HEK293T (cell line): Measurements from ENCODE around the gene ADAP1.

ENCODE experiments used
- ARNT ChIP-seq: fragments of 450-650 bp; IDR thresholded peaks from 2 replicates; pipeline ENCODE4 v1.6.1; 2017; ENCODE audit warnings: mild to moderate bottlenecking
- BHLHE40 ChIP-seq: fragments of 450-650 bp; IDR thresholded peaks from 2 replicates; pipeline ENCODE4 v1.6.1; 2016; ENCODE audit warnings: mild to moderate bottlenecking, moderate library complexity, borderline replicate concordance
- CTBP1 ChIP-seq: fragments of 450-650 bp; IDR thresholded peaks from 2 replicates; pipeline ENCODE4 v1.6.1; 2016; ENCODE audit warnings: borderline replicate concordance
- ELF4 ChIP-seq: fragments of 450-650 bp; IDR thresholded peaks from 2 replicates; pipeline ENCODE4 v1.6.1; 2017; ENCODE audit warnings: antibody characterized with exemption
- FOXA1 ChIP-seq: fragments of 450-650 bp; IDR thresholded peaks from 2 replicates; pipeline ENCODE4 v1.6.1; 2016; ENCODE audit warnings: mild to moderate bottlenecking
- FOXK2 ChIP-seq: fragments of 450-650 bp; IDR thresholded peaks from 2 replicates; pipeline ENCODE4 v1.6.1; 2016; ENCODE audit warnings: mild to moderate bottlenecking
- FOXM1 ChIP-seq: fragments of 450-650 bp; IDR thresholded peaks from 2 replicates; pipeline ENCODE4 v1.6.1; 2017; ENCODE audit warnings: mild to moderate bottlenecking, borderline replicate concordance
- HDGF ChIP-seq: fragments of 450-650 bp; IDR thresholded peaks from 2 replicates; pipeline ENCODE4 v1.6.1; 2017; ENCODE audit warnings: antibody characterized with exemption, borderline replicate concordance
- L3MBTL2 ChIP-seq: fragments of 450-650 bp; conservative IDR thresholded peaks from 2 replicates; pipeline ENCODE4 v1.6.1; 2016; ENCODE audit warnings: mild to moderate bottlenecking
- PKNOX1 ChIP-seq: fragments of 450-650 bp; IDR thresholded peaks from 2 replicates; pipeline ENCODE4 v1.6.1; 2016
- SP1 ChIP-seq: fragments of 450-650 bp; IDR thresholded peaks from 2 replicates; pipeline ENCODE4 v1.6.1; 2017
- SUZ12 ChIP-seq: fragments of 450-650 bp; IDR thresholded peaks from 2 replicates; pipeline ENCODE4 v1.6.1; 2016; ENCODE audit warnings: mild to moderate bottlenecking
- TARDBP ChIP-seq: fragments of 450-650 bp; IDR thresholded peaks from 2 replicates; pipeline ENCODE4 v1.6.1; 2016

- TF ChIP-seq BHLHE40 = no peak
- TF ChIP-seq HDGF = no peak
- no peak for TF ChIP-seq FOXA1
- TF ChIP-seq SUZ12 = no peak
- TF ChIP-seq SP1 = no peak
- no peak for TF ChIP-seq ARNT
- TF ChIP-seq TARDBP = no peak
- TF ChIP-seq ELF4 = no peak
- no peak for TF ChIP-seq PKNOX1
- no peak for TF ChIP-seq FOXK2
- no peak for TF ChIP-seq FOXM1
- no peak for TF ChIP-seq L3MBTL2
- TF ChIP-seq CTBP1 = no peak
Measured at GRCh38 chr7:982511-983003, 28.1 kb upstream of the ADAP1 start.
